Measurements from ENCODE around the gene CPA5.

CPA5 gene

GRCh38 chr7:130346941-130347340 is 2.3 kb downstream of the CPA5 start:
- Mint-ChIP-seq H3K9me3 (no peaks in the 10 kb centered on the region), H3K27ac (no peak overlapping the region), H3K4me1 (peaks cover 23% of the 10 kb centered on the region), H3K27me3 (no peaks in the 10 kb centered on the region), H3K4me3 (no peak overlapping the region)
- DNase-seq (no peak), ATAC-seq (no peak)

DNA sequence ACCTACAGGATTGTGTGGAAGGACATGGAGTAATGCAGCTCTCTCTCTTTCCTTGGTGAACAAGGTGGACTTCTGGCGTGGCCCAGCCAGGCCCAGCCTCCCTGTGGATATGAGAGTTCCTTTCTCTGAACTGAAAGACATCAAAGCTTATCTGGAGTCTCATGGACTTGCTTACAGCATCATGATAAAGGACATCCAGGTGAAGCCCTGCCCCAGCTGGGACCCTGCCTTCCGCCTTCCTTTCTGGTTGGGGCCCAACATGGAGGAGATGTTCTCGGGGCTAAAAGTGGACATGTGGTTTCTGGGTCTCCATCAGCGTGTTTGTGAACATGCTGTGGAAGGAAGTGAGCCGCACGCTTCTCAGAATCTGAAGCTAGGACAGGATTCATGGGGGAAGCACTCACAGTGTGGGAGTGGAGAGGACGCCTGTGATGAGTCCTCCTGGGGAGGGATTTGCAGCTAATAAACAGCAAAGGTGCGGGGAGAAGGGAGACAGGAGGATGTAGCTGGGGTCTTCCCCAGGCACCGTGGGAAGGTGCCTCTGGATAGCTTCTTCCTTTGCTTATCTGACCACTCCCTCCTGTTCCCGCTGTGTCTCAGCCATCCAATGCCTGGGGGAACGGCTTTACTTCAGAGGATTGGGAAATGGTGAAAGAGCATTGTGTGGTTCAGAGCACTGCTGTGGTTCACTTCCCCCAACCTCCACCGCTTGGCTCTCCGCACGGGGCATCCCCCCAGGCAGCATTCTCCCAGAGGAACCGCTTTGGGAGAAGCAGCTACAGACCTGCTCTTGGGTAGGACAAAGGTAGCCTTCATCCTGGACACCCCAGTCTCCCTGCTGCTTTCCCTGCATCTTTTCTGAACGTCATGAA is 5.5 kb downstream of the CPA5 start:
- peak overlapping the region in 1 of 2 donors; percentile 77 for H3K27ac Mint-ChIP-seq
- ATAC-seq (peak; percentile 41), DNase-seq (no peak)
- H3K4me3 Mint-ChIP-seq = peak overlapping the region in 1 of 2 donors; percentile 39
- peaks cover 40% of the 10 kb centered on the region for H3K4me1 Mint-ChIP-seq
- no peaks in the 10 kb centered on the region for H3K27me3 Mint-ChIP-seq
- H3K9me3 Mint-ChIP-seq = no peaks in the 10 kb centered on the region

DNA sequence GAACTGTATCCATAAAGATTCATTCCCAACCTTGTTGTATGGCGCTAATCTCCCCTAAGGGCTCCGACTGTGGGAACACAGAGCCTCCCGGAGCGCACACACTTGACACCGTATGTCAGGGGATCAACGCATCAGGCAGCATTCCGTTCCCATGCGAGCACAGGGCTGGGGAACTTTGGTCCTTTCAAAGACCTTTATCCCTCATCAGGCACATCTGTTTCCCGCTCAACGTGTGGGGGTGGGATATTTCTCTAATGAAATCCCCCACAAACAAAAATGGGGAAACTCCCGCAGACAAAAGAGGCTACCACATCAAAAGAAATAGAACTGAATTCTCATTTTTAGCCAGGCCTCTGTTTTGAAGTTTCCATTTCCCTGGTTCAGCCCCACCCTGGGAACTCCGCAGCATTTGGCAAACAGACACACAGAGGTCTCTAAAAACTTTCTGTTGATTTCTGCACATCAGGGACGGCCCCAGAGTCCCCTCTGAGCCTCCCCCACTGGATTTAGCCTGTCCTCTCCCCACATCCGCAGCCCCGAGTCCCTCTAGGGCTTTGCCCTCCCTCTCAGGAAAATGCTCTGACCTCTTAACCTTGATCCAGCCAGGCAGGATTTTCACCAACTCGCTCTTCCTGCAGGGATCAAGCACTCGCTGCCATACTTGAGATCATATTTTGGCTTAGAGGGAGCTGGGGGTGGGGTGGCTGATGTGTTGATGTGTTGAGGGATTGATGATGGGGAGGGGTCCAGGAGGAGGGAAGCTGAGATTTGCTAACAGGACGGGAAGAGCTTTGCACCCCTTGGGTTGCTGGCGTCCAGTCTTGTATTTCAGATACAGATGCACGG is 6.6 kb downstream of the CPA5 start:
- Mint-ChIP-seq H3K4me3 (peak overlapping the region; percentile 24 to 42), H3K9me3 (no peaks in the 10 kb centered on the region), H3K27ac (peak overlapping the region; percentile 79), H3K27me3 (no peaks in the 10 kb centered on the region), H3K4me1 (peaks cover 40% of the 10 kb centered on the region)
- ATAC-seq (peak; percentile 47), DNase-seq (no peak)

DNA sequence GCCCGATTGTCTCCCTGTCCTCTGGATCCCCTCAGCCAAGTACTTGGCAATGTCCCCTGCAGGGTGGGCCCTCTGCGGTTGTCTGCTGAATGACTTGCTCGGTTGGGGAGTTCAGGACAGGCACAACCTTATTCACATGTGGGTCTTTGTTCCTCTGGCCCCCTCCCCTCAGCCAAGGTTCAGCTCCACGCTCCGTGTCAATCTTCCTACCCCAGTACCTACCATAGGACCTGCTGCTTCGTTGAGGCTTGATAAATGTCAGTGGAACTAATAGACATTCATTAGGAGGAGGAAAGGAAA is 7.1 kb downstream of the CPA5 start:
- H3K9me3 Mint-ChIP-seq = no peaks in the 10 kb centered on the region
- peak overlapping the region; percentile 53 to 79 for H3K27ac Mint-ChIP-seq
- no peaks in the 10 kb centered on the region for H3K27me3 Mint-ChIP-seq
- no peak for DNase-seq
- H3K4me3 Mint-ChIP-seq = peak overlapping the region; percentile 36 to 42
- ATAC-seq = no peak
- peaks cover 44% of the 10 kb centered on the region for H3K4me1 Mint-ChIP-seq

- ATAC-seq (no peak), DNase-seq (no peak)
- H3K4me3 Mint-ChIP-seq = no peak overlapping the region
- no peak overlapping the region for H3K27ac Mint-ChIP-seq
- no peaks in the 10 kb centered on the region for H3K9me3 Mint-ChIP-seq
- H3K27me3 Mint-ChIP-seq = no peaks in the 10 kb centered on the region
- H3K4me1 Mint-ChIP-seq = peaks cover 49% of the 10 kb centered on the region
Observed at GRCh38 chr7:130352194-130353074, 7.8 kb downstream of the CPA5 start.

GRCh38 chr7:130353196-130353595 is 8.6 kb downstream of the CPA5 start:
- Mint-ChIP-seq H3K4me1 (peaks cover 49% of the 10 kb centered on the region), H3K27me3 (no peaks in the 10 kb centered on the region), H3K4me3 (no peak overlapping the region), H3K27ac (no peak overlapping the region), H3K9me3 (no peaks in the 10 kb centered on the region)
- DNase-seq = no peak
- no peak for ATAC-seq

DNA sequence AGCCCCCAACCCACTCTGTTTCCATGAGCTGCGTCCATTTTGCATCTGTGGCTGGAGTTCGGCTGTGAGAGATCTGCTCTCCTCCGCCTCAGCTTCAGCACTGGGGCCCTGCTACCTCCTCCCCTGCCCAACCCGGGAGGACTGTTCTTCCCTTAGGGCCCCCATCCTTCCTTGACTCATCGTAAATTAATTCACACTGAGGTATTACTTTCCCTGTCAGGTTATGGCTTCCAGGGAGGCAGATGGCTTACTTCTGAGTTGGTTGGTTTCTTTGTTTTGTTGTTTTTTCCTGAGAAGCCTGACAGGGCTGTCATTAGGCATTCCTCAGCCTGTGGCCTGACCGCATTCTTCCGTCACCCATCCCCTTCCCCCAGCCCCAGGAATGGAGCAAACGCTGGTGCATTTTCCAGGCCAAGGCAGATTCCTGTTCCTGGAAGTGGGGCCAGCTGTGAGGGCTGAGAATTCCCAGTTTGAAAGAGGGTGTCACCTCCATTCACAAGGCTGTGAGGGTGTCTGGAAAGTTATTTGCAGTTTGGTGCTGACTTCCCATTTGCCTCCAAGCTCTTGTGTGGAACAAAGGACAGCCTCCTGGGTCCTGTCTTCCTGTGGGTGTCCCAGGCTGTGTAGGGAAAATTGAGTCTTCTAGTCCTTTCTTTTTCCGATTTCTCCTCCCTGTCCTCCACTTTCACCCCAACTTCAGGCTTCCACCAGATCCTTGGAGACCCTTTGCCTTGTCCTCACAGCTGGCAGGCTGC is 11.7 kb downstream of the CPA5 start:
- H3K27me3 Mint-ChIP-seq = no peaks in the 10 kb centered on the region
- ATAC-seq = no peak
- H3K27ac Mint-ChIP-seq = peak overlapping the region in 1 of 2 donors; percentile 35
- no peak for DNase-seq
- H3K4me3 Mint-ChIP-seq = no peak overlapping the region
- peaks cover 15 to 26% of the 10 kb centered on the region in 2 donors for H3K9me3 Mint-ChIP-seq
- peaks cover 32% of the 10 kb centered on the region for H3K4me1 Mint-ChIP-seq

- Mint-ChIP-seq H3K27me3 (no peaks in the 10 kb centered on the region), H3K9me3 (peaks cover 15 to 26% of the 10 kb centered on the region in 2 donors), H3K4me3 (no peak overlapping the region), H3K27ac (peak overlapping the region in 1 of 2 donors; percentile 35), H3K4me1 (peaks cover 25% of the 10 kb centered on the region)
- ATAC-seq = peak; percentile 68
- no peak for DNase-seq
Observed at GRCh38 chr7:130356876-130357611, 12.4 kb downstream of the CPA5 start.

DNA sequence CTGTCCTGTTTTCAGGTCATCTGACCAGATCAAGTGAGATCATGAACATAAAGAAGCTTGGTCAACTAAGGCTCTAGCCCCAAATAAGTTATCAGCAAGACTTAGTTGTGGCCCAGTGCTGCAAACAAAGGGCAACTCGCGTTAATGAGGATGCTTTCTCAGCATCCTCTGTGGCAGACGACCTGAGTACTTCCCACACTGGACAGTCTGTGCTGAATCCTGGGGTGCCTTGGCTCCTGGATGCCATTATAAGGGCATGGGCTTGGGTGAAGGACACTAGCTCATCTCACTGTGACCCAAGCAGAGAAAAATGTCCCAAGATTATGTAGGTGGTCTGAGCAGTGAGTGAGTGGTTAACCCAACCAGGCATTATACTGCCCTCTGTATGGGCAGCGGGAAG is 13.9 kb downstream of the CPA5 start:
- Mint-ChIP-seq H3K27me3 (no peaks in the 10 kb centered on the region), H3K27ac (no peak overlapping the region), H3K4me1 (peaks cover 21% of the 10 kb centered on the region), H3K9me3 (peaks cover 15 to 26% of the 10 kb centered on the region in 2 donors), H3K4me3 (no peak overlapping the region)
- no peak for DNase-seq
- ATAC-seq = no peak

DNA sequence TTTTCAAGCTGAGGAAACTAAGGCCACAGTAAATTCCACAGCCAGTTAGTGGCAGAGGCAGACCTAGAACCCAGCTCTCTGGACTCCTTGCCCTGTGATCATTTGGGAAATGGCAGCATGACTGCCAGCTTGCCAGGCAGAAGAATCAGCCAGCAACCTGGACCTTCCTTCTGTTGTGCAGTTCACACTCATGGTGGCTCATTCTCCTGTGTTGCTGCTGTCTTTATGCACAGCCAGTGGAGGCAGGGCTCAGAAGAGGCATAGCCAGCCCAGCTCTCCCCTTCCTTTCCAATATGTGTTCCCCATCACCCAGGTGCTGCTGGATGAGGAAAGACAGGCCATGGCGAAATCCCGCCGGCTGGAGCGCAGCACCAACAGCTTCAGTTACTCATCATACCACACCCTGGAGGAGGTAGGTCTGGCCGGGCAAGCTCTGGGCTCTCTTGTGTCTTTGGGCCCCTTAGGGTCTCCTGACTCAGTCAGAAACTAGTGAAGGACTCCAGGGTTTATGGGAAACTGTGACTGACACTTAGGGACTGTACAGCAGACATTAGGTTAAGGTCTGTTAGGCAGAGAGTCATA is 14.8 kb downstream of the CPA5 start:
- H3K9me3 Mint-ChIP-seq = peaks cover 15 to 26% of the 10 kb centered on the region in 2 donors
- H3K27ac Mint-ChIP-seq = no peak overlapping the region
- no peak overlapping the region for H3K4me3 Mint-ChIP-seq
- peaks cover 26% of the 10 kb centered on the region for H3K4me1 Mint-ChIP-seq
- ATAC-seq (no peak), DNase-seq (no peak)
- H3K27me3 Mint-ChIP-seq = no peaks in the 10 kb centered on the region

GRCh38 chr7:130360518-130360917 is 15.9 kb downstream of the CPA5 start:
- ATAC-seq = no peak
- Mint-ChIP-seq H3K4me3 (no peak overlapping the region), H3K9me3 (peaks cover 15 to 26% of the 10 kb centered on the region in 2 donors), H3K27ac (no peak overlapping the region), H3K4me1 (peaks cover 36% of the 10 kb centered on the region), H3K27me3 (no peaks in the 10 kb centered on the region)
- no peak for DNase-seq

GRCh38 chr7:130361681-130362080 is 17.1 kb downstream of the CPA5 start:
- Mint-ChIP-seq H3K27me3 (no peaks in the 10 kb centered on the region), H3K4me1 (peaks cover 43% of the 10 kb centered on the region), H3K27ac (no peak overlapping the region), H3K9me3 (peaks cover 15 to 33% of the 10 kb centered on the region in 2 donors), H3K4me3 (no peak overlapping the region)
- DNase-seq = no peak
- no peak for ATAC-seq

GRCh38 chr7:130362251-130362816 is 17.7 kb downstream of the CPA5 start:
- DNase-seq (no peak), ATAC-seq (no peak)
- Mint-ChIP-seq H3K27ac (peak overlapping the region in 1 of 2 donors; percentile 62), H3K4me3 (no peak overlapping the region), H3K9me3 (peaks cover 15 to 35% of the 10 kb centered on the region in 2 donors), H3K4me1 (peaks cover 44% of the 10 kb centered on the region), H3K27me3 (no peaks in the 10 kb centered on the region)
